Iris pigment epithelial cell (primary cell): Measurements from ENCODE around the gene SRGAP2B.
A peak's percentile ranks its signal among the peaks of the same experiment; 100 is the strongest.
"Not testable (repeated sequence)": the region's sequence is repeated elsewhere in the genome, so short reads cannot be mapped to it uniquely, and the experiment has no call there.

Experiments
- DNase-seq: peaks from one replicate; pipeline ENCODE4 v3.0.0-alpha.2; 2011; ENCODE audit warnings: low read depth

SRGAP2B gene

GRCh38 chr1:144894454-144895201, 200.5 kb downstream of the SRGAP2B start:
- DNase-seq = not testable (repeated sequence)

DNA sequence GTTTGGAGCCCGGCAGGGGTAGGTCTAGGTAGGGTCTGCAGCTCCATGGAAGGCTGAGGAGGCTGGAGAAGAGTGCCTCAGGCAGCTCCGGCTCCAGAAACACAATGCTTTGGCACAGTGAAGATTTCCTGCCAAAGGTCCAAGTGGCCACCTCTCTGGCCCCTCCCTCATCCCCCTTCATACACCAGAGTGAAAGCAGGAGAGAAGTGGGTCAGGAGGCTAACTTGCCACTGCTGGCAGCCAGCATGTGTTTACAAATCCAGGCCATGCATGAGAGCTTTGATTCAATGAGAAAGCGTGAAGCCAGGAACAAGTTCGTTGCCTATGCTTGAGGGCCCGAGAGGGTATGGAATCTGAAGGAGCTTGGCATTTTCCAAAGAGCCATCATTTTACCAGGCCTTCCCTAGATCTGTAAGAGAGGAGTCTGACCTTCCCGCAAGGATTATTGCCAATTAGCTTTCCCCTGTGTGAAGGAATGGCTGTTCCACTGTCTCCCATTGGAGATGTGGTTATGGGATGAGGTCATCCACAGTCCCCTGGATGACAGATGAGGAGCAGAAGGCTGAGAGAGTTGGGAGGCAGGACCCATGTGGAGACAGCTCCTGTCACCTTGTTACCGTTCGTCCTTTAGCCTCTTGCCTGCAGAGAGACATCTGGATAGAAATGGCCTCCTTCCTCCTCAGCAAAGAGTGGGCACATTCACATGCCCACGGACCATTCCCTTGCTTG, 201.3 kb downstream of the SRGAP2B start:
- not testable (repeated sequence) for DNase-seq

DNA sequence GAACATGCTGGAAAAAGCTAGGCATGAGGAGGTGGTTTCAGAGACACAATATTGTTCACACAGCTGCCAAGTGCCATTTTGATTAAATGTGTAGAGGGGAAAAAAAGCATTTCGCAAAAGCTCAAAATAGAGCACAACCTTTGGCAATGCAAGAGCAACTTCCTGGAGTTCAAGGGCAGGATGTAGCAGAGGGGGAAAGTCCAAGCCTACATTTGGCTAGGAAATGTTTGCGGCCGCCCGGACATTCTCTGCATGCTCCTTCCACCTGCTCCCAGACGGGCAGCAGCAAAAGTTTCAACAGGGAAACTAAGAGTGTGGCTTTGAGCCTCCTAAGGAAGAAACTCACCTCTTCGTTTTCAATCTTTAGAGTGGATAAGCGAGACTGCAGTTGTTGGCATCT, 202.1 kb downstream of the SRGAP2B start:
- DNase-seq = not testable (repeated sequence)

DNA sequence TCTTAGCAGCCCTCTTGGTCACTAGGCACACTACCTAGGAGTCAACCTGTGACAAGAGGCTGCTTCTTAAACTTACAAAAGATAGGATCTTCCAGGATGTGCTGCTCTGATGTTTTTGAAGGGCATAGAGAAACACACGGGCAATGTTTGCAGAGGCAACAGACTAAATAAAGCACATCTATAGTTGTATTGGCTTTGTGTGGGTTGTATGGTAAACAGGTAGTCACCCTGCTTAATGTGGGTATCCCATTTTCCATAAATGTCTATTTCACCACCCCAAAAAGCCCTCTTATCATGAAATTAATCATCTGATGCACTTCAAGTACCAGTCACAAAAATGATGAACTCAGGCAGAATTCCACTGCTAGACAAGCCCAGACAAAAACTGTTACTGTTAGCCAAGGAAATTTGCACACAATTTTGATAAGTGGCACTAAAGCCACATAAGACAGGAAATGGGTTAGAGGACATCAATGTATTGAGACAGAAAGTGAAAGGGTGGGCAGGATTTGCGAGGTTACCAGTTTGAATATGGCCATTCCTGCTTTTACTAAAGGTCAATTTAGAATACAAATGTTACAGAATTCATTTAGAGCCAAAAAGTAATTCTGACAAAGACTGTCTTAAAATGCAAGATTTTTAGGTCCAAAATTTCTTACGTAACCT, 205.5 kb downstream of the SRGAP2B start:
- not testable (repeated sequence) for DNase-seq

- peak; percentile 1 for DNase-seq
Observed at GRCh38 chr1:144883022-144883421, 212.1 kb downstream of the SRGAP2B start.

DNA sequence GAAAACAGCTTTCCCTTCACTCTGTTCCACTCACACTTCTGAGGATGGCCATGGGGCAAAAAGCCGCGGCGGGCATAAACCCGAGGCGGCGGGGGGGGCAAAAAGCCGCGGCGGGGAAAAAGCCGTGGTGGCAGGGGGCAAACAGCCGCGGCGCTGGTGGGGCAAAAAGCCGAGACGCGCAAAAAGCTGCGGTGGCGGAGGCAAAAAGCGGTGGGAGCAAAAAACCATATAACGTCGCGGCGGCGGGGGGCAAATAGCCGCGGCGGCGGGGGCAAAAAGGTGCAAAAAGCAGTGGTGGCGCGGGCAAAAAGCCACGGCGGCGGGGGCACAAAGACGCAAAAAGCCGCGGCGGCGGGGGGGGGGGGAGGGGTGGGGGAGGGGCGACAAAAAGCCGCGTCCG, 212.8 kb downstream of the SRGAP2B start:
- DNase-seq = not testable (repeated sequence)

DNA sequence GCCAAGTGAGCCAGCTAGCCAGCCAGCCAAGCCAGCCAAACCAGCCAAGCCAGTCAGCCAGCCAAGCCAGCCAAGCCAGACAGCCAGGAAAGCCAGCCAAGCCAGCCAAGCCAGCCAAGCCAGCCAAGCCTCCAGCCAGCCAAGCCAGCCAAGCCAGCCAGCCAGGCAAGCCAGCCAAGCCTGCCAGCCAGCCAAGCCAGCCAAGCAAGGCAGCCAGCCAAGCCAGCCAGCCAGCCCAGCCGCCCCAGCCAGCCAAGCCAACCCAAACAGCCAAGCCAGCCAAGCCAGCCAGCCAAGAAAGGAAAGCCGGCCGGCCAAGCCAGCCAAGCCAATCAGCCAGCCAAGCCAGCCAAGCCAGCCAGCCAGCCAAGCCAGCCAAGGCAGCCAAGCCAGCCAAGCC, 236.5 kb downstream of the SRGAP2B start:
- DNase-seq = not testable (repeated sequence)
